Skeletal muscle satellite cell (primary cell): Measurements from ENCODE around the gene FAM13C.
A peak's percentile ranks its signal among the peaks of the same experiment; 100 is the strongest.

Experiments used
- H3K27me3 ChIP-seq: 2 replicates; pipeline ENCODE4 v1.7.0; 2013; ENCODE audit warnings: low read length; ENCODE audit not compliant: control insufficient read depth, insufficient read depth
- H3K36me3 ChIP-seq: 2 replicates; pipeline ENCODE4 v1.7.0; 2013; ENCODE audit warnings: mild to moderate bottlenecking, control low read depth, low read length; ENCODE audit not compliant: insufficient read depth
- H3K4me1 ChIP-seq: 2 replicates; pipeline ENCODE4 v1.7.0; 2013; ENCODE audit warnings: low read length; ENCODE audit not compliant: control insufficient read depth, insufficient read depth
- H3K4me2 ChIP-seq: 2 replicates; pipeline ENCODE4 v1.7.0; 2013; ENCODE audit warnings: mild to moderate bottlenecking, low read length
- H3K4me3 ChIP-seq: 2 replicates; pipeline ENCODE4 v1.7.0; 2013; ENCODE audit warnings: low read length
- H3K9ac ChIP-seq: 2 replicates; pipeline ENCODE4 v1.7.0; 2013; ENCODE audit warnings: mild to moderate bottlenecking, low read depth, low read length, moderate library complexity
- H3K9me3 ChIP-seq: replicated peaks from 2 replicates; pipeline ENCODE4 v1.7.0; 2013; ENCODE audit warnings: mild to moderate bottlenecking, control low read depth, low read length

Gene FAM13C

GRCh38 chr10:59333701-59334100 lies 28.6 kb downstream of the FAM13C start:
- Histone ChIP-seq H3K4me3 (no peak overlapping the region), H3K4me1 (peaks cover 19% of the 10 kb centered on the region), H3K9ac (no peak overlapping the region), H3K9me3 (no peaks in the 10 kb centered on the region), H3K4me2 (no peak overlapping the region), H3K27me3 (no peaks in the 10 kb centered on the region), H3K36me3 (no peaks in the 10 kb centered on the region)

GRCh38 chr10:59332581-59332980 lies 29.8 kb downstream of the FAM13C start:
- Histone ChIP-seq H3K9me3 (no peaks in the 10 kb centered on the region), H3K36me3 (no peaks in the 10 kb centered on the region), H3K4me3 (no peak overlapping the region), H3K4me1 (peaks cover 22% of the 10 kb centered on the region), H3K27me3 (no peaks in the 10 kb centered on the region), H3K4me2 (no peak overlapping the region), H3K9ac (no peak overlapping the region)

DNA sequence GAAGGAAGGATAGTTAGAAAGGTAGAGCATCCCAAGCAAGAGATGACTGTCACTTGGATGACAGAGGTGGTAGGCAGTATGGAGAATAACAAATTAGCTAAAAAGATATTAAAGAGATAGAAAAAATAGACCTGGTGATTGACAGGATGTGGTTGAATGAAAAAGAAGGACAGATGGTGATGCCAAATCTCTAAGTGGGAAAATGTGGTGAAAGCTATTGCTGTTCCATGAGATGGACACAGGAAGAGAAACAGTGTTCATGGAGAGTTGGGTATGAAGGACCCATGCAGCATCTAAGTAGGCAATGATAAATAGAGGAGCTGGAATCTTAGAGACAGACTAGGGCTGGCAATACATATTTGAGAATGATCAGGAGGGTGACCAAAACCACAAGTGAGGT lies 30.7 kb downstream of the FAM13C start:
- no peak overlapping the region for H3K4me2 ChIP-seq
- no peak overlapping the region for H3K4me3 ChIP-seq
- no peaks in the 10 kb centered on the region for H3K9me3 ChIP-seq
- H3K27me3 ChIP-seq, result no peaks in the 10 kb centered on the region
- no peak overlapping the region for H3K9ac ChIP-seq
- no peaks in the 10 kb centered on the region for H3K36me3 ChIP-seq
- H3K4me1 ChIP-seq, result peaks cover 14% of the 10 kb centered on the region

GRCh38 chr10:59325116-59325515 lies 37.2 kb downstream of the FAM13C start:
- H3K4me3 ChIP-seq, result no peak overlapping the region
- H3K9ac ChIP-seq, result no peak overlapping the region
- no peak overlapping the region for H3K4me2 ChIP-seq
- H3K4me1 ChIP-seq, result peaks cover 28% of the 10 kb centered on the region
- H3K9me3 ChIP-seq, result no peaks in the 10 kb centered on the region
- H3K27me3 ChIP-seq, result no peaks in the 10 kb centered on the region
- no peaks in the 10 kb centered on the region for H3K36me3 ChIP-seq

GRCh38 chr10:59324597-59324996 lies 37.8 kb downstream of the FAM13C start:
- Histone ChIP-seq H3K27me3 (no peaks in the 10 kb centered on the region), H3K36me3 (no peaks in the 10 kb centered on the region), H3K9ac (no peak overlapping the region), H3K4me1 (peaks cover 28% of the 10 kb centered on the region), H3K4me3 (no peak overlapping the region), H3K4me2 (no peak overlapping the region), H3K9me3 (no peaks in the 10 kb centered on the region)

GRCh38 chr10:59323831-59324401 lies 38.4 kb downstream of the FAM13C start:
- no peaks in the 10 kb centered on the region for H3K27me3 ChIP-seq
- H3K9ac ChIP-seq, result no peak overlapping the region

DNA sequence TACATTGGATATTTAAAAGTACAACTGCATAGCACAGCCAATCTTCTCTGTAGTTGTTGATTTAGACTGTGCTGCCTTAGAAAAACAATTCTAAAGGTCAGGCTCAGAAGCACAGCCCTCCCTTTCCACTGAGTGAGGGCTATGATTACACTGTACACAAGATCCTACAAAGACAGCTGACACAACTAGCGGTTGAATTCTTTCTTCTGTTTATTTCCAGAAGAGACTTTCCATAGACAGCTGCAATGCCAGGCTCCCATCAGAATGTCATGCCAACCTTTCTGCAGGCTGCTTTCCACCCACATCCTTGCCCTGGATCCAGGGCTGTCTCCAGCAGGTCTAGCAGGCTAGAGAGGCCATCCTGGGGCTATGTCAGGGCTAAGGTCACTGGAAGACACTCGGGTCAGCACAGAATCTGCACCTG lies 39.3 kb downstream of the FAM13C start:
- no peaks in the 10 kb centered on the region for H3K36me3 ChIP-seq
- no peak overlapping the region for H3K4me3 ChIP-seq
- no peak overlapping the region for H3K9ac ChIP-seq
- peaks cover 19% of the 10 kb centered on the region for H3K4me1 ChIP-seq
- peak overlapping the region; percentile 37 for H3K4me2 ChIP-seq
- H3K9me3 ChIP-seq, result no peaks in the 10 kb centered on the region
- no peaks in the 10 kb centered on the region for H3K27me3 ChIP-seq

More at GRCh38 chr10:59323831-59324401, 38.4 kb downstream of the FAM13C start:
- H3K4me1 ChIP-seq, result peaks cover 25% of the 10 kb centered on the region
- H3K9me3 ChIP-seq, result no peaks in the 10 kb centered on the region
- peak overlapping the region; percentile 29 for H3K4me2 ChIP-seq
- H3K4me3 ChIP-seq, result no peak overlapping the region
- H3K36me3 ChIP-seq, result no peaks in the 10 kb centered on the region

DNA sequence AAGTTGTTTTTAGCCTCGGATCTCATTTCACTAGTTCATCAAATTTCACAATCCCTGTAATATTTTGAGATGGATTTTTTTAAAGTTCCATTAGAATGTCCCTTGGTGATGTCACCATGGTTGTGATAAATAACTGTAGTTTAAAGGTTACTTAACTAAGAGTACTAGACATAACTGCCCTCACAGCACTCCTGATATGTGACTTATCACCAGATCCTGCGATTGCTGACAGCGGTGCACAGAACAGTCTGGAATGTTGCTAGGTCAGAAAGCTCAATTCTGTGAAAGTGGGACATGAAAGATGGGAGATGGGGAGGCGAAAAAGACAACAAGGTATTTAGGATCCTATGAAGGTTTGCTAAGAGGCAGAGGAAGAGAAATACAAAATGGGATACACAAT lies 40.2 kb downstream of the FAM13C start:
- Histone ChIP-seq H3K4me1 (peaks cover 19% of the 10 kb centered on the region), H3K4me2 (no peak overlapping the region), H3K4me3 (no peak overlapping the region), H3K27me3 (no peaks in the 10 kb centered on the region), H3K9ac (no peak overlapping the region), H3K9me3 (no peaks in the 10 kb centered on the region), H3K36me3 (no peaks in the 10 kb centered on the region)

DNA sequence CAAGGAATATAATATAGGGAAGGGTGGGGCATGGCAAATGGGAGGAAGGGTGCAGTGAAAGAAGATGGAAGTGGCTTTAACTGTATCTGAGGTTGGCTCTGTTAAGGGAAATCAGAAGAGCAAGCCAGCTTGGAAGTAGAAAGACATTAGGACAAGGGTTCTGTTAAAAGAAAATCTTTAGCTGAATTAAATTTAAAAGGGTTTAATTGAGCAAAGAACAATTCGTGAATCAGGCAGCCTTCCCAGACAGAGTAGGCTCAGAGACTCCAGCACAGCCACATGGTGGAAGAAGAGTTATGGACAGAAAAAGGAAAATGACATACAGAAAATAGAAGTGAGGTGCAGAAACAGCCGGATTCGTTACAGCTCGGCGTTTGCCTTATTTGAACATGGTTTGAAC lies 42.0 kb downstream of the FAM13C start:
- no peaks in the 10 kb centered on the region for H3K9me3 ChIP-seq
- H3K4me3 ChIP-seq, result no peak overlapping the region
- H3K9ac ChIP-seq, result no peak overlapping the region
- H3K36me3 ChIP-seq, result no peaks in the 10 kb centered on the region
- peaks cover 19% of the 10 kb centered on the region for H3K4me1 ChIP-seq
- no peaks in the 10 kb centered on the region for H3K27me3 ChIP-seq
- H3K4me2 ChIP-seq, result no peak overlapping the region

DNA sequence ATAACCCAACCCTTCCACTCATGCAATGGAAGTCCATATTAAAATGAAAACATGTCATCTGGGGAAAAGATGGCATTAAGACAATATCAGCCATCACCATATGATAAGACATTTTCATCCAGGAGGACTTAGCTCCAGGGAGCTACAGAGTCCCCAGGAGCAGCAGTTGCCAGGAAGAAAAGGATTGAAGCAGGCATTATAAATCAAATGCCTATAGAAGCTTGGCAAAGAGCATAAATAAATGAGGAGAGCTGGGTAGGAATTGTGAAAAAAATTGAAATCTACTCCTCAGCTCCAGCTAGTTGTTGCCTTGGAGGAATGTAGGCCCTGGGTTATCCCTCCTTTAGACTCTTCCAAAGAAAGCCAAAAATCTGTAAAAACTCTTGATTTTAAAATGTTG lies 42.5 kb downstream of the FAM13C start:
- Histone ChIP-seq H3K4me2 (no peak overlapping the region), H3K9me3 (no peaks in the 10 kb centered on the region), H3K27me3 (no peaks in the 10 kb centered on the region), H3K4me3 (no peak overlapping the region), H3K36me3 (no peaks in the 10 kb centered on the region), H3K9ac (no peak overlapping the region), H3K4me1 (peaks cover 19% of the 10 kb centered on the region)

DNA sequence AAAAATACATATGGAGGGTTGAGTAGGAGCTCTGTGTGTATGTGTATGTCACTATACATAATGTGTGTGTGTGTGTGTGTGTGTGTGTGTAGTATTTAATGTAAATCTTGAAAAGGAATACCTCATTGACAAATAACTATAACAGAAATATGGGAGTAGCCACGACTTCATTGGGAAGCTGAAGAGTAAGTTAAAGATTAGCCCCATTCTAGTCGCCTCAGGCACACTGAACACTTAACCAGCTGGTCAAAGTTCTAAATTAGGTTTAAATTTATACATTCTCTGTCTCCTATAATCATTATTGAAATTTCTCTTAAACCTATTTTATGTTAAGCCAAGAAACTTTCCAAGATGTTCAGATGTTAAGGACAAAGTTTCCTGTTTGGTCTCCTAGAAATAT lies 45.3 kb downstream of the FAM13C start:
- Histone ChIP-seq H3K9me3 (no peaks in the 10 kb centered on the region), H3K9ac (no peak overlapping the region), H3K4me1 (no peaks in the 10 kb centered on the region), H3K4me2 (no peak overlapping the region), H3K36me3 (no peaks in the 10 kb centered on the region), H3K4me3 (no peak overlapping the region), H3K27me3 (no peaks in the 10 kb centered on the region)

- Histone ChIP-seq H3K9ac (no peak overlapping the region), H3K4me1 (no peaks in the 10 kb centered on the region), H3K9me3 (no peaks in the 10 kb centered on the region), H3K4me3 (no peak overlapping the region), H3K4me2 (no peak overlapping the region), H3K27me3 (no peaks in the 10 kb centered on the region), H3K36me3 (no peaks in the 10 kb centered on the region)
Measured at GRCh38 chr10:59315465-59315864, 46.9 kb downstream of the FAM13C start.
